ENCODE data around the gene JUN. TPM values are rescaled to one million over a fixed set of nuclear protein-coding genes. Genes with fewer than 3 reads are reported as not detected.

JUN gene
- total RNA-seq, 1 experiment from 2014 or later = 14.2 TPM

GRCh38 chr1:58811303-58811702 is 27.5 kb upstream of the JUN start:
- no peak overlapping the region for H3K27ac ChIP-seq (ENCODE audit: insufficient read length, low read depth, low read length)
- no peak overlapping the region for H2AFZ ChIP-seq (ENCODE audit: low read length)
- Mint-ChIP-seq H3K4me1 (peaks cover 27 to 28% of the 10 kb centered on the region in 2 experiments), H3K9me3 (no peaks in the 10 kb centered on the region; a peak in 1 of 5 replicates), H3K4me3 (no peak overlapping the region), H3K27ac (no peak overlapping the region), H3K27me3 (ENCODE audit: low read depth) (peaks cover 24% of the 10 kb centered on the region), H3K36me3 (ENCODE audit: insufficient read depth in 1 of 3, low read depth in 3 of 3) (no peaks in the 10 kb centered on the region; a peak in 1 of 7 replicates)
- no peak for TF ChIP-seq CTCF (conservative IDR thresholded peaks at IDR 0.05)
- H2AK5ac ChIP-seq (ENCODE audit: insufficient read length, low read length) = no peak overlapping the region
- H3K18ac ChIP-seq (ENCODE audit: insufficient read length, low read depth, low read length) = no peak overlapping the region
- H2BK20ac ChIP-seq (ENCODE audit: low read depth, low read length, poor library complexity, severe bottlenecking) = no peak overlapping the region
- no peak overlapping the region for H3K4ac ChIP-seq (ENCODE audit: low read depth, low read length)
- H2BK15ac ChIP-seq (ENCODE audit: low read depth, low read length) = no peak overlapping the region
- H3K4me1 ChIP-seq (ENCODE audit: insufficient read depth, low read length) = no peaks in the 10 kb centered on the region; the same call in 1 of the 2 replicates
- H4K5ac ChIP-seq (ENCODE audit: insufficient read length, low read depth, low read length) = no peak overlapping the region
- no peaks in the 10 kb centered on the region for H4K20me1 ChIP-seq (ENCODE audit: control insufficient read depth, insufficient read depth, insufficient read length)
- no peak overlapping the region for H3K23ac ChIP-seq (ENCODE audit: insufficient read length, low read depth, low read length)
- H3K56ac ChIP-seq (ENCODE audit: insufficient read length, low read depth, low read length) = no peak overlapping the region
- H3K4me2 ChIP-seq (ENCODE audit: insufficient read depth, insufficient read length, low read length) = no peak overlapping the region
- no peak overlapping the region for H3K14ac ChIP-seq (ENCODE audit: insufficient read depth, low read length)
- H3K27me3 ChIP-seq (ENCODE audit: insufficient read depth, low read length) = no peaks in the 10 kb centered on the region; the same call in 1 of the 2 replicates
- no peak overlapping the region for H4K91ac ChIP-seq (ENCODE audit: insufficient read length, low read depth, low read length)
- no peak for DNase-seq
- H4K8ac ChIP-seq (replicated peaks; ENCODE audit: insufficient read length, low read depth, low read length) = no peak overlapping the region
- no peaks in the 10 kb centered on the region for H3K79me1 ChIP-seq (ENCODE audit: insufficient read depth, low read depth, low read length, poor library complexity, severe bottlenecking)
- H3K9me3 ChIP-seq (ENCODE audit: control insufficient read depth, low read depth, low read length) = no peaks in the 10 kb centered on the region
- H2BK5ac ChIP-seq (ENCODE audit: insufficient read length, low read length) = no peak overlapping the region
- H3T11ph ChIP-seq (ENCODE audit: low read length) = no peak overlapping the region
- H3K79me2 ChIP-seq (ENCODE audit: insufficient read depth, low read length) = no peaks in the 10 kb centered on the region
- no CpG with 5 or more reads among the region's 2 CpGs for WGBS (ENCODE audit: extremely low coverage, insufficient read length, low lambda C conversion rate)
- no peak overlapping the region for H3K9ac ChIP-seq (ENCODE audit: extremely low read depth, insufficient read length, low read length)
- H2BK120ac ChIP-seq (ENCODE audit: low read depth, low read length, poor library complexity, severe bottlenecking) = no peak overlapping the region
- peaks cover 16% of the 10 kb centered on the region for H3K23me2 ChIP-seq (ENCODE audit: insufficient read length, low read depth, low read length, poor library complexity, severe bottlenecking)
- H2BK12ac ChIP-seq (ENCODE audit: insufficient read length, low read depth, low read length) = no peak overlapping the region

Measured in H9 (cell line).